ENCODE results near the gene SMG6.

SMG6 gene

DNA sequence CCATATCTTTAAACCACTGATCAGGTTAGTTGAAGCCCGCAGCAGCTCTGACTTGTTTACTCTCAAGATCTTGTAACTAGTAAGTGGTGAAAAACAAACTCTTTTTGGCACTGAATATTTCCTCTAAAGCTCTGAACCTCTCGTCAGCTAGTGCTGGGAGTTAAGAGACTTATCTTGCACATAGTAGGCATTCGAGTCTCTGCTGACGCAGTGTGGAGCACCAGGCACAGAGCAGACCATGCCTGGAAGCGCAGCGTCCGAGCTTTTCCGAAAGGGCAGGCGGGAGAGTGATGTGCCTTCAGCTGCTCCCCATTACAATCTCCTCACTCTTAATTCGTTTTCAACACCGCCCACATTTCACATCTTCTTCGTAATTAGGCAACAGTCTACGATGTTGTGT is 63.0 kb downstream of the SMG6 start:
- H3K36me3 Mint-ChIP-seq (ENCODE audit: low read depth), result peaks cover 43% of the 10 kb centered on the region
- H3K27ac Mint-ChIP-seq, result no peak overlapping the region
- no peaks in the 10 kb centered on the region for H3K27me3 Mint-ChIP-seq (ENCODE audit: low read depth, poor library complexity)
- H3K4me1 Mint-ChIP-seq, result peaks cover 40% of the 10 kb centered on the region
- no peaks in the 10 kb centered on the region for H3K9me3 Mint-ChIP-seq
- TF ChIP-seq, protein P1, sequence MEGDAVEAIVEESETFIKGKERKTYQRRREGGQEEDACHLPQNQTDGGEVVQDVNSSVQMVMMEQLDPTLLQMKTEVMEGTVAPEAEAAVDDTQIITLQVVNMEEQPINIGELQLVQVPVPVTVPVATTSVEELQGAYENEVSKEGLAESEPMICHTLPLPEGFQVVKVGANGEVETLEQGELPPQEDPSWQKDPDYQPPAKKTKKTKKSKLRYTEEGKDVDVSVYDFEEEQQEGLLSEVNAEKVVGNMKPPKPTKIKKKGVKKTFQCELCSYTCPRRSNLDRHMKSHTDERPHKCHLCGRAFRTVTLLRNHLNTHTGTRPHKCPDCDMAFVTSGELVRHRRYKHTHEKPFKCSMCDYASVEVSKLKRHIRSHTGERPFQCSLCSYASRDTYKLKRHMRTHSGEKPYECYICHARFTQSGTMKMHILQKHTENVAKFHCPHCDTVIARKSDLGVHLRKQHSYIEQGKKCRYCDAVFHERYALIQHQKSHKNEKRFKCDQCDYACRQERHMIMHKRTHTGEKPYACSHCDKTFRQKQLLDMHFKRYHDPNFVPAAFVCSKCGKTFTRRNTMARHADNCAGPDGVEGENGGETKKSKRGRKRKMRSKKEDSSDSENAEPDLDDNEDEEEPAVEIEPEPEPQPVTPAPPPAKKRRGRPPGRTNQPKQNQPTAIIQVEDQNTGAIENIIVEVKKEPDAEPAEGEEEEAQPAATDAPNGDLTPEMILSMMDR (IDR thresholded peaks at IDR 0.05), result no peak
- DNase-seq, result no peak
- H3K4me3 Mint-ChIP-seq, result no peak overlapping the region

DNA sequence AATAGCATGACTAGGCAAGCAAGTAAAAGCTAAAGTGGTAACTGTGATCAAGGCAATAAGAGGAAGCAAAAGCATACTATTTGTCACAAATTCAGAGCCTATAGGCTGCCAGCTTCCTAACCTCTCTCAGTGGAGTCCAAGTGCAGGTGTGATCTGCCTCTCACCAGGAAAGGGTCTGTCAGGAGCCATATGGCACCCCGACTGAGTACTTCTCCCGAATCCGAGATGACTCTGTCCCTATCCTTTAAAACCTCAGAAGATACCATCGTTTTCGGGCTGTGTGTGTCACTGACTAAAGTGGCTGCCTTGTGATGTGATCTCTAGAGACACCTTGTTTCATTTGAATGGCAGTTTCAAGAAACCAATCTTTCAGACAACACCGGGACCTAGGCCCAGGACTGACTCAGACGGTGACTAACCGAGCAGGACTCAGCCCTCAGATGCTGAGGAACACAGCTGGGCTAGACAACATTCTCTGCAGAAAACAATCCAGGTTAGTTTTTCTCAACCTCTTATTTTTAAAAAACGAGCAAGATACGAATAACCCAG is 63.6 kb downstream of the SMG6 start:
- TF ChIP-seq, protein P1 (IDR thresholded peaks at IDR 0.05), result no peak
- H3K4me3 Mint-ChIP-seq, result no peak overlapping the region
- H3K4me1 Mint-ChIP-seq, result peaks cover 46% of the 10 kb centered on the region
- no peaks in the 10 kb centered on the region for H3K27me3 Mint-ChIP-seq (ENCODE audit: low read depth, poor library complexity)
- H3K36me3 Mint-ChIP-seq (ENCODE audit: low read depth), result peaks cover 43% of the 10 kb centered on the region
- H3K9me3 Mint-ChIP-seq, result no peaks in the 10 kb centered on the region
- DNase-seq, result no peak
- H3K27ac Mint-ChIP-seq, result peak overlapping the region; percentile 87

DNA sequence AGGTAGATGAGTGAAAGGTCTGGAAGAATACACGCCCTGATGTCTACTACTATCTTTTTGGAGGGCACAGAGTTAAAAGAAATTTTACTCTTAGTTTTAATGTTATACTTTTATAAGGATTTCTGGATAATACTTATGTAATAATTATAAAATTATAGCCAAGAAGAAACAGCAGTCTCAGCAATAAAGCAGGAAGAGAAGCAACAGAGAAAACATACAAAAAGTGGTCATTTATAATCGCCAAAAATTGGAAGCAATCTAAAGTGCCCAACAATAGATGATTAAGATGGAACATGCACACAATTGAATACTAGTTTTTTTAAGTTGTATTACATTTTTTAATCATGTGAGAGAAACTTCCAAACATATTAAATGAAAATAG is 64.4 kb downstream of the SMG6 start:
- DNase-seq, result no peak
- H3K36me3 Mint-ChIP-seq (ENCODE audit: low read depth), result peaks cover 42% of the 10 kb centered on the region
- peaks cover 50% of the 10 kb centered on the region for H3K4me1 Mint-ChIP-seq
- no peak overlapping the region for H3K4me3 Mint-ChIP-seq
- no peaks in the 10 kb centered on the region for H3K9me3 Mint-ChIP-seq
- no peaks in the 10 kb centered on the region for H3K27me3 Mint-ChIP-seq (ENCODE audit: low read depth, poor library complexity)
- H3K27ac Mint-ChIP-seq, result no peak overlapping the region
- TF ChIP-seq, protein P1 (IDR thresholded peaks at IDR 0.05), result no peak

- Mint-ChIP-seq H3K27ac (no peak overlapping the region), H3K27me3 (ENCODE audit: low read depth, poor library complexity) (no peaks in the 10 kb centered on the region), H3K36me3 (ENCODE audit: low read depth) (peaks cover 37% of the 10 kb centered on the region), H3K9me3 (no peaks in the 10 kb centered on the region), H3K4me1 (peaks cover 54% of the 10 kb centered on the region), H3K4me3 (no peak overlapping the region)
- DNase-seq, result no peak
- TF ChIP-seq, protein P1 (IDR thresholded peaks at IDR 0.05), result no peak
These were observed 65.0 kb downstream of the SMG6 start for GRCh38 chr17:2238432-2239169.

GRCh38 chr17:2237950-2238349 is 65.6 kb downstream of the SMG6 start:
- Mint-ChIP-seq H3K9me3 (no peaks in the 10 kb centered on the region), H3K27me3 (ENCODE audit: low read depth, poor library complexity) (no peaks in the 10 kb centered on the region), H3K4me3 (no peak overlapping the region), H3K4me1 (peaks cover 60% of the 10 kb centered on the region), H3K27ac (no peak overlapping the region), H3K36me3 (ENCODE audit: low read depth) (peaks cover 30% of the 10 kb centered on the region)
- no peak for DNase-seq
- TF ChIP-seq, protein P1 (IDR thresholded peaks at IDR 0.05), result no peak

GRCh38 chr17:2237521-2237921 is 66.1 kb downstream of the SMG6 start:
- H3K9me3 Mint-ChIP-seq, result no peaks in the 10 kb centered on the region
- H3K36me3 Mint-ChIP-seq (ENCODE audit: low read depth), result peaks cover 26% of the 10 kb centered on the region
- TF ChIP-seq, protein P1 (IDR thresholded peaks at IDR 0.05), result no peak
- H3K27ac Mint-ChIP-seq, result peak overlapping the region; percentile 92
- H3K27me3 Mint-ChIP-seq (ENCODE audit: low read depth, poor library complexity), result no peaks in the 10 kb centered on the region
- no peak for DNase-seq
- no peak overlapping the region for H3K4me3 Mint-ChIP-seq
- peaks cover 62% of the 10 kb centered on the region for H3K4me1 Mint-ChIP-seq

All from nephron progenitor cell (in vitro differentiated cells).